WI38 (cell line): ENCODE data around the gene ESPNL.

ENCODE experiments used
- H3K4me3 ChIP-seq: 2 replicates; pipeline ENCODE4 v1.5.1; 2011; ENCODE audit warnings: low read depth, mild to moderate bottlenecking, control low read depth, low read length
- TF ChIP-seq, protein P1 (sequence below): IDR thresholded peaks from 2 replicates; pipeline ENCODE4 v1.5.1; 2012; ENCODE audit warnings: low read depth, mild to moderate bottlenecking, control low read depth, low read length

ESPNL gene

DNA sequence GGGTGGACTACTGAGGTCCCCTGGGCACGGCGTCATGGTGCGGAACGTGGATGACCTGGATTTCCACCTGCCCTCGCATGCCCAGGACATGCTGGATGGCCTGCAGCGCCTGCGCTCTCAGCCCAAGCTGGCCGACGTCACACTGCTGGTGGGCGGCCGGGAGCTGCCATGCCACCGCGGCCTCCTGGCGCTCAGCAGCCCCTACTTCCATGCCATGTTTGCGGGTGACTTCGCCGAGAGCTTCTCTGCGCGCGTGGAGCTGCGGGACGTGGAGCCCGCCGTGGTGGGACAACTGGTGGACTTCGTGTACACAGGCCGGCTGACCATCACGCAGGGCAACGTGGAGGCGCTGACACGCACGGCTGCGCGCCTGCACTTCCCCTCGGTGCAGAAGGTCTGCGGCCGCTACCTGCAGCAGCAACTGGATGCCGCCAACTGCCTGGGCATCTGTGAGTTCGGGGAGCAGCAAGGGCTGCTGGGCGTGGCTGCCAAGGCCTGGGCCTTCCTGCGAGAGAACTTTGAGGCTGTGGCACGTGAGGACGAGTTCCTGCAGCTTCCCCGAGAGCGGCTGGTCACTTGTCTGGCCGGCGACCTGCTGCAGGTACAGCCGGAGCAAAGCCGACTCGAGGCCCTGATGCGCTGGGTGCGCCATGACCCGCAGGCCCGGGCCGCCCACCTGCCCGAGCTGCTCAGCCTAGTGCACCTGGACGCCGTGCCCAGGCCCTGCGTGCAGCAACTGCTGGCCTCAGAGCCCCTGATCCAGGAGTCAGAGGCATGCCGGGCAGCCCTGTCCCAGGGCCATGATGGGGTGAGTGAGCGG lies 40.8 kb downstream of the ESPNL start:
- H3K4me3 ChIP-seq: no peak overlapping the region
- TF ChIP-seq, protein P1, sequence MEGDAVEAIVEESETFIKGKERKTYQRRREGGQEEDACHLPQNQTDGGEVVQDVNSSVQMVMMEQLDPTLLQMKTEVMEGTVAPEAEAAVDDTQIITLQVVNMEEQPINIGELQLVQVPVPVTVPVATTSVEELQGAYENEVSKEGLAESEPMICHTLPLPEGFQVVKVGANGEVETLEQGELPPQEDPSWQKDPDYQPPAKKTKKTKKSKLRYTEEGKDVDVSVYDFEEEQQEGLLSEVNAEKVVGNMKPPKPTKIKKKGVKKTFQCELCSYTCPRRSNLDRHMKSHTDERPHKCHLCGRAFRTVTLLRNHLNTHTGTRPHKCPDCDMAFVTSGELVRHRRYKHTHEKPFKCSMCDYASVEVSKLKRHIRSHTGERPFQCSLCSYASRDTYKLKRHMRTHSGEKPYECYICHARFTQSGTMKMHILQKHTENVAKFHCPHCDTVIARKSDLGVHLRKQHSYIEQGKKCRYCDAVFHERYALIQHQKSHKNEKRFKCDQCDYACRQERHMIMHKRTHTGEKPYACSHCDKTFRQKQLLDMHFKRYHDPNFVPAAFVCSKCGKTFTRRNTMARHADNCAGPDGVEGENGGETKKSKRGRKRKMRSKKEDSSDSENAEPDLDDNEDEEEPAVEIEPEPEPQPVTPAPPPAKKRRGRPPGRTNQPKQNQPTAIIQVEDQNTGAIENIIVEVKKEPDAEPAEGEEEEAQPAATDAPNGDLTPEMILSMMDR: no peak

DNA sequence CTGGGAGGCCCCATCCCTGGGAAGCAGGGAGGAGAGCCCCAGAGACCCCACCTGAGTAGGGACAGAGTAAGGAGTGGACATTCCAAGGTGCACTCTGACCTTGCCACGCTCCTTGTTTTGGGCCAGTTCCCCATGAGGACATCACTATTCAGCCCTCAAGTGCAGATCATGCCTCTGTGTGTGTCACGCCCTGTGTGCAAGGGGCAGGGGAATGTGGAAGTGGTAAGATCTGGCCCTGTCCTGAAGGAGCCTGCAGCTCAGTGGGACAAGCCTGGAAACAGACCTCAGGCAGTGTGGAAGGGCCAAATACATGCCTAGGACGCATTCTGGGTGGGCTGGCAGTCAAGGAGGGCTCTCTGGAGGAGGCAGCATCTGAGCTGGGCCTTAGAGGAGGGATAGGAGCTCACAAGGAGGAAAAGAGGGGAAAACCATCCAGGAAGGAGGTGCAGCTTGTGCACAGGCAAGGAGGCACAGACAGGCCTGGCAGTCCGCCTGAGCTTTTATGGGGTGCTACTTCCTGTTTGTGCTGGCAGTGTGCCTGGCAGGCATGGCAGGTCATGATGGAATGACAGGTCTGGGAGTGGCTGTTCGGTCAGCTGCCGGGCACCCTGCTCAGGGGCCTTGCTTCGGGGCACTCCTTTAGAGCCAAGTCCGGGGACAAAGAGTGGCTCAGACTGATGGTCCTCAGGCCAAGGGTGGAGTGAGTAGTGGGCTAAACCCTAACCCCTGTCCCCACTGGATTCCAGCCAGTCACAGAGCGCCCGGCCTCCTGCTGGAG lies 41.6 kb downstream of the ESPNL start:
- TF ChIP-seq, protein P1: no peak
- H3K4me3 ChIP-seq: no peak overlapping the region

DNA sequence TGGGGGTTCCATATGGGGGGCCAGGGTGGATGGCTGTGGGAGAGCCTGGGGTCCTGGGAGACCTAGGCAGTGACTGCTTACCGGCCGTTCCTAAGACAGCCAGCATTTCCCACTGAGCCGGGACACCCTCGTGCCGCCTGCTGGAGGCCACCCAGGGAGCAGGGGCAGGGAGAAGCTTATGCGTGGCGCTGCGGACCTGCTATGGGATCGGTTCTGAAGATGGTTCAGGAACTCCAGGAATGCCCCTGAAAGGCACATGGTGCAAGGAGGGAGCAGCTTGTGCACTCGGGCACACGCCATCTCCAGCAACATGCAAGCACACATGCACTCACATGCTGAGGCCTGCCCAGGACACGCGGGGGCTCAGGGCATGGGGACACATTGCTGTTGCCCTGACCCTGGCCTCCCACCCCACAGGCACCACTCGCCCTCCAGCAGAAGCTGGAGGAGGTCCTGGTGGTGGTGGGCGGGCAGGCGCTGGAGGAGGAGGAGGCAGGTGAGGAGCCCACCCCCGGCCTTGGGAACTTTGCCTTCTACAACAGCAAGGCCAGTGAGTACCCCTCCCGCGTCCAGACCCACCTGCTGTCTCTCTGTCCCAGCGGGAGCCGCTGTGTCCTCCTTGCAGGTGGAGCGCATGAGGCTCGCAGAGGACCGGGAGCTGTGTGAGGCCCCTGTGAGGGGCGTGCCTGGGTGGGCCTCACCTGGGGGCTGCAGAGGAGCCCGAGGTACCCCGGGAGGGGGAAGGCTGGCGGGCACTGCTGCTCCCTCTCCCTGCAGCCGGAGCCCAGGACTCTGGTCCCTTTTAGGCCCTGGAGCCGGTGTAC lies 42.5 kb downstream of the ESPNL start:
- H3K4me3 ChIP-seq: no peak overlapping the region
- TF ChIP-seq, protein P1: no peak

DNA sequence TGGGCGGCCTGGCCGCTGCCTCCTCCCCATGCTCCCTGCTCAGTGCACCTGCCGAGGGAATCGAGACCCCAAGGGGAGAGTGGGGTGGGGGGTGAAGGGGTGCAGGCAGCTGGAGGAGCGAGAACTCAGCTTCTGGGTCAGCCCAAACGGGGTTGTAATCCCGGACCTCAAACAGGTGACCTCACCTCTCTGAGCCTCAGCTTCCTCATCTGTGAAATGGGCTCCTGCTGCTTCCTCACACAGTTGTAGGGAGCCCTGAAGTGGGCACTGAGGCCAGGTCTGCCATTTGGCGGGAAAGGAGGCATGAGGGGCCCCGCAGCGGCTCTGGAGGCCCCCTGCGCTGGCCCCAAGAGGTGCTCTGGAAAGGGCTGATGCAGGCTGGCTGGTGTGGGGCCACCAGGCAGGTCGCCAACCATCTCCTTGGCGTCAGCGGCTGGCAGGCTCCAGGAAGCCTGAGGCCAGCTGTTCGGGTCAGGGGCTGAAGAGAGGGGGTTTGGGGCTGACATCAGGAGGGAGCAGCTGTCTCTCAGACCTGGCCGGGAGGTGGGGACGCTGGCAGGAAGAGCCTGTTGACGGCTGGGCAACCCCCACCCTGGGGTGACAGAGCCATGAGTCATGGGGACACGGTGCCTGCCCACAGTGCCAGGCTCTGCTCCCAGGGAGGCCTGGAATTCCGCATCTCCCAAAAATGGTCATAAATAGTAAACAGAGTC lies 43.3 kb downstream of the ESPNL start:
- TF ChIP-seq, protein P1: no peak
- H3K4me3 ChIP-seq: no peak overlapping the region

DNA sequence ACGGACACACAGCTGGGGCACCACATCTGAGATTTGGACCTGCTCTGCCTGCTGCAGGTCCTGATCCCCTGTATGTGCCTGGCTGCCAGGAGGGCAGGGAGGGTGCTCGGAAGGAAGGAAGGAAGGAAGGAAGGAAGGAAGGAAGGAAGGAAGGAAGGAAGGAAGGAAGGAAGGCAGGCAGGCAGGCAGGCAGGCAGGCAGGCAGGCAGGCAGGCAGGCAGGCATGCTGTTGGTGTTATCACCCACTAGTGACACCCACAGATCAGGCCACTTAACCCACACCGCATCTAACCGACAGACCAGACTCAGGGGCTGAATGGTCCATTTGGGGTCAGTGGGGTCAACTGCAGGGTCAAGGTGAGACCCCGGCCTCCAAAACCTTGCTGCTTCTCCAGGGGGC lies 44.1 kb downstream of the ESPNL start:
- H3K4me3 ChIP-seq: no peak overlapping the region
- TF ChIP-seq, protein P1: no peak

DNA sequence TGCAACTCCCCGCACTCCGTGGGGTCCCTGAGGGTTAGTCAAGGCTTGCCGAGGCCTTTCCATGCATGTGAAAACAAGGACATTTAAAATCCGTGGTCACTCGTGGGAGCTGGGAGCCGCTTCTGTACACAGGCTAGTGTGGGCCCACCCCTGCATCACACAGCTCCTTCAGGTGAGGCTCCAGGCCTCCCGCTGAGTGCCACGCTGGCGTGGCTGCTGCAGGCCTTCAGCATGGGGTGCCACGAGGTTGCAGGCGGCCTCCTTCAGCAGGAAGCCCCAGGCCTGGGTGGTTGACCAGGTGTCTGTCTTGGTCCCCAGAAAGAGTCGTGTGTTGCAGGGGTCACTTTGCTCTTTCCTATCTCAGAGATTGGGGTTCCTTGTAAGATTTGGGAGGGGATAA lies 44.9 kb downstream of the ESPNL start:
- no peak overlapping the region for H3K4me3 ChIP-seq
- TF ChIP-seq, protein P1: no peak
